HG03108 (cell line): ENCODE results near the gene MUC6.

Source experiments
- ATAC-seq: cut with Tn5 transposase; IDR thresholded peaks from one replicate; pipeline ENCODE4 v1.9.1; 2021; ENCODE audit warnings: moderate library complexity; ENCODE audit not compliant: unreplicated experiment

The MUC6 gene

DNA sequence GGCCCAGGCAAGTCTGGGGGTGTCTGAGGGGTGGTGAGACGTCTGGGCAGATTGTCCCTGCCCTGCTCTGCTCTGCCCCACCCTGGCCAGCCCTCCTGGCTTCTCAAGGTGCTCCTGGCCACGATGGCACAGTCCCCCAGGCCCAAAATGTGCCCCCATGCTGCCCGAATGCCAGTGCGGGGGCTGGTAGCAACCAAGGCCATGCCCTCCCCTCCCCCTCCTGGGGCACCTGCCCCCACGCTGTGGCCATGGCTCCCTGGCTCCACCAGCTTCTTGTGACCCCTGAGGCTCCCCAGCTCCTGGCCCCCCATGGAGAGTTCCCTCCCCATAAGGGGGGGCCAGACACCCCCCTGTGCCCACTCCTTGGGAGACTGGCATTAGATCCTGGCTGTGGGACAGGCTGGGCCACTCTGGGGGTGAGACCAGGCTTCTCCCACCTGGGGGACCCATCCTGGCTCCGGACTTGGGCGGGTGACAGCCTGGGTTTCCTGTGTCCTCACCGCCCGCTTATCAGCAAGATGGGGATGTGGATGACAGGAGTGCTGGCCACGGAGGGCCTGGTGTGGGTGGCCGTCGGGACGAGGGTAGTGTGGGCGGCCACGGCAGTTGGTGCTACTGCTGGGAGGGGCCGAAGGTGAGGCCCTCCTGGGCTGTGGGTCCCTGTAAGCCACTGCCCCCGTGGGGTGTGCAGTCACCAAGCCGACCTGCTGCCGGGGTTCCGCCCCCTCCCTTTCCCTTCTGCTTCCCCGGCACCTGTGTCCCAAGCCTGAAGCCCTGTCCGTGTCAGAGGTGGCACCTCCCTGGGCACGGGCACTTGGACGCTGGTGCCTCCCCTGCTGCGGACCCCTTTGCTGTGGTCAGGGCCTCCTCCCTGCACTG, 15.9 kb upstream of the MUC6 start:
- no peak for ATAC-seq

DNA sequence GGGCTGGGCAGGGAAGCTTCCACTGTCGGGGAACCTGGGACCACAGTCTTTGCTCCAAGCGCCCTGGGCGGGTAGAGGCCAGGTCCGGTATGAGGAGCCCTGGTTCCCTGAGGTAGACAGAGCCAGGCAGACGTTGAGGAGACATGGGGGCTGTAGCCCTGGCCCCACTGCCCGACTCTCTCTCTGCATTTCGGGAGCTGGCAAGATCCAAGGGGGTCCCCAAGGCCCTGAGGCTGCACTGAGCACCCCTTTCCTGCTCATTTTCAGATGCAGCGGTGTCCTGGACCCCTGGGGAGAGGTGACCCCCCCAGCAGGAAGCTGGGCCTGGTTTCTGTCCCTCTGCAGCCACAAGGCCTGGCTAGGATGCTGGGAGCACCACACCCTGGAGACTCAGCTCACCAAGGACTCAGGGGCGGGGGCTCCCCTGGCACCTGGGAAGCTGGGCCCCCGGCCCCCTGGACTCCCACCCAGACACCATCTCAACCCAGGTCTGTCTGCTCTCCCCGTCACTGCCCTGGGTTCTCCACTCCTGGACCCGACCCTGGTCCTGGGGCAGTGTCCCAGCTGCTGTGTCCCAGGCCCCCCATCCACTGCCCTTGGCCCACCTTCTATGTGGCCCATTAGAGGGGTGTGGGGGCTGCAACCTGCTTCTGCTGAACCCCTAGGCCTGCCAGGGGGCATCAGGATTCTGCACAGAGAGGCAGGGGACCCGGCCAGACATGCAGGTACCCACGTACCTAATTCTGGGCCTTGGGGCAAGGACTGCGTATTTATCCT, 15.0 kb upstream of the MUC6 start:
- no peak for ATAC-seq

DNA sequence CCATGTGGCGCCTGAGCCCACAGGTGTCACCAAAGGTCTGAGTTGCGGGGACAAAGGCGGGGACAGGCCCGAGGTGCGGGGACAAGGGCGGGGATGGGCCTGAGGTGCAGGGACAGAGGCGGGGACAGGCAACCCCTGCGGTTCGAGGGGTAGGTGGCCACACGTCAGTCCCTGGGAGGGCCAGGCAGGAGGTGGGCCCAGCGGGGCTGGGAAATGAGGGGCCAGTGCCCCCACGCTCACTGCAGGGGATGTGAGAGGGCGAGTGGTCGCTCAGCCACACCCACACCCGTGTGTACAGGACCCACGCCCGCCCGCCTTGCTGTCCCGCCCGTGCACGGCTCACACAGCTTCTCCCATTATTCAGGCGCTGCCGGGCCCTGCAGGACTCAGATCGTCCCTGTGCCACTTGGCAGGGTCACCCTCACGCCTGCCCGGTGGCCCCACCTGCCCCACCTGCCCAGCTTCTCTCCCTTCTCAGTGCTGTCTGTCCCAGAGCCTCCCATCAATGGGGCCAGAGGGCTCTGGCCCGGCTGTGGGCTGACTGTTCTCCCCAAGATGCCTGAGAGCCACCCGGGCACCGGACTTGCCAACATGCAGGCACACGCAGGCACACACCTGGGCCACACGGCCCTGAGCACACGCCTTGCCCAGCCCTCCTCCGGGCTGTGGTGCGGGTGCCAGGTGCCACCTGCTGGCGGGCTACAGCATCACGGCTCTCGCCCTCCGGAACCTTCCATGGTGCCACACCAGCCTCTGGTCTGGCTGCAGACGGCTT, 14.2 kb upstream of the MUC6 start:
- ATAC-seq = no peak

GRCh38 chr11:1049911-1050580, 13.5 kb upstream of the MUC6 start:
- no peak for ATAC-seq

DNA sequence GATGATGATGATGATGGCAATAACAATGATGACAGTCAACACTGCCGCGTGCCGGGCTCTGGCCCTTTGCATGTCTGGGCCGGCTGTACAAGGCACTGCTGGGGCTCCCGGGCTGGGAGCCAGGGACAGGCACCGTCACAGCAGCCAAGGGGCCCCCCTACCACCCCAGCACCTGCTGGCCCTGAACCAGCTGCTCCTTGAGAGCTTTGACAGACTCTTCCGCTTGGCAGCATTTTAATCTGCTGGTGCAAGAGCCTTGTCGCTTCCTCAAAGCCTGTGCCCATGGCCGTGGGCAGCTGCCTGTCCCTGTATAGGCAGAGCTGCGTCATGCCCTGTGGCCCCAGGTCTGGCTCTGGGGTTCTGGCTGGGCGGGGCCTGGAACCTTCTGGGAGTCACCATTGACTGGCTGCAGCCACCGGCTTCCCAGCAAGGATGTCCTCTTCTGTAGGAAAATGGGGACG, 12.9 kb upstream of the MUC6 start:
- no peak for ATAC-seq

GRCh38 chr11:1049071-1049405, 12.5 kb upstream of the MUC6 start:
- ATAC-seq = no peak

- ATAC-seq = no peak
These were observed 12.0 kb upstream of the MUC6 start for GRCh38 chr11:1048375-1049070.

DNA sequence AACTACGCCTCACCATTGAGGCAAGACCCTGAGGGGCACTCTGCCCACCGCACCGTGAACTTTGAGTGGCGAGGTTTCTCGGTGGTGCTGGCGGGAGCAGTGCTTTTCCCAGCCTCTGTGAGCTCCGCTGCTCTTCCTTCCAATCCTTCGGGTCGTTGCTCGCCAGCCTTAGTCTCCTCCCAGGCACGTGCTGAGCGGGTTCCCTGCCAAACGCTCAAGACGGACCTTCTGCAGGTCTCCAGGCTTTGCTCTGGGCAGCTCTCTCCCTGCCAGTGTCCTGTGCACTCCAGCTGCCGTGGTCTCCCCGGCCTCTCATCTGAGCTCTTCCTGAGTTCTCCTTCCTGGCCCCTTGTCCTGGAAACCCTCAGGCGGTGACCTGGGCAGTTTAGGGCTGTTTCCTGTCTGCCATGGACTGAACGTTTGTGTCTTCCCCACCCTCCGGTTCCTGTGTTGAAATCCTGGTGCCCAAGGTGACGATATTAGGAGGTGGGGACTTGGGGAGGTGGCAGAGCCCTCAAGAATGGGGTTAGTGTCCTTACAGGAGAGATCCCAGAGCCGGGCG, 11.2 kb upstream of the MUC6 start:
- ATAC-seq = no peak

GRCh38 chr11:1044160-1044559, 7.6 kb upstream of the MUC6 start:
- no peak for ATAC-seq

DNA sequence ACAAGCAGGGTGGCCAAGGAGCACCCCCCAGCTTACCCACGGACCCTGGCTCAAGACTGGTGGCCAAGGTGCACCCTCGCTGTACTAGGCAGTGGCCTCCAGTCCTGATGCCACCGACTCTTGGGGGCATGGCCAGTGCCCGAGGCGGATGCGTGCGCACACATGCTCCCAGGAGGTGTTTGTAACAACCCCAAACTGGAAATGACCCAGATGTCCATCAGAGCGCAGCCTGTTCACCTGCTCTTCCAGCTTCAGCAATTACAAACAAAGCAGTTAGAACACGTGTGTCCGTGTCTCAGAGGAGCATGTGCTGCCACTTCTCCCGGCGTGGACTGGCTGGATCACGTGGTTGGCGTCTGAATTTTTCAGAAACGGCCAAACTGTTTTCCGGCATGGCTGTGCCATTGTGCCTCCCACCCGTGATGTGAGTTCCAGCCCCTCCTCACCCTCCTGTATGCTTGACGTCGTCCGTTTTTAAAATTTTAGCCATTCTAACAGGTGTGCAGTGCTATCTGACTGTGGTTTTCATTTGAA, 7.1 kb upstream of the MUC6 start:
- ATAC-seq = no peak

DNA sequence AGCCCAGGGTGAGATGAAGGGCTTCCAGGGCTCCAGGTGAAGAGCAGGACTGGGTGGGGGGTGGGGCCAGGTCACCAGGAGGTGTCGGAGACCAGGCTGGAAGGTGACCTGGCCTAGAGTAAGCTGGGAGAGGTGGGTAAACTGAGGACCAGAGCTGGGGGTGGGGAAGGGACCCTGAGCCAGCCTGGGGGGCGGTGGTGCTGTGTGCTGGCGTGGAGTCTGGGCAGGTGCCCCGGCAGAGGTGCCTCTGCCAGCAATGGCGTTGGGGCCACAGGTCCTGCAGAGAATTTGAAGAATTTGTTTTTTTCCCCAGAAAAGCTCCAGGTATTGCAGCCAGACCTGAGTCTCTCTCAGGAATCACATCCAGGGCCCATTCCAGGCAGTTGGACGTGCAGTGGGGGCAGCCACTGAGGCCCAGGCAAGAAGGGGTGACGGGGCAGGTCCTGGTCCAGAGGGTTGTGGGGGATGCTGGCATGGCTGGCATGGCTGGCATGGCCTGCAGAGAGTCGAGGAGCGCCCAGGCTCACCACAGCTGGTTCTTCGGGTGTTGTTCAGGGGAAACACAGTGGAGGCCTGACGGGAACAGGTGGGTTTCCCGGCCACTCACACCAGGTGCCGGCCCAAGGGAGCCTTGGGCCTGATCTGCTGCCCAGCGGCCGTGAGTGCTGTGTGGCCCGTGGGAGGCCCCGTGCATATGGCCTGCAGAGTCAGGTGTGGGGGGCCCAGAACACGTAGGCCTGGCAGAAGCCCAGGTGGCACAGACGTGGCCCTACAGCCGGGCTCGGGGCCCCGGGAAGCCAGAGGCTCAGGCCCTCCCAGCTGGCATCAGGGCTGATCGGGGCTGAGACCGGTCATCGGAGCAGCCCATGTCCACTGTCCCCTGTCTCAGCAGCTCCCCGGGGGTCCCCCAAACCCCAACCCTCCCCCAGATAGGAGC, 6.4 kb upstream of the MUC6 start:
- ATAC-seq = no peak

GRCh38 chr11:1041936-1042608, 5.6 kb upstream of the MUC6 start:
- no peak for ATAC-seq

GRCh38 chr11:1041471-1041870, 5.0 kb upstream of the MUC6 start:
- ATAC-seq = no peak

GRCh38 chr11:1041149-1041467, 4.6 kb upstream of the MUC6 start:
- no peak for ATAC-seq

GRCh38 chr11:1040428-1041148, 4.1 kb upstream of the MUC6 start:
- no peak for ATAC-seq

- no peak for ATAC-seq
These were observed 3.2 kb upstream of the MUC6 start for GRCh38 chr11:1039481-1040427.

GRCh38 chr11:1038921-1039320, 2.4 kb upstream of the MUC6 start:
- no peak for ATAC-seq
